ENCODE results near the gene SKA2. TPM values are rescaled to one million over a fixed set of nuclear protein-coding genes. Genes with fewer than 3 reads are reported as not detected.

Gene SKA2
- total RNA-seq, 1 experiment from 2014 or later, result 57.5 TPM

DNA sequence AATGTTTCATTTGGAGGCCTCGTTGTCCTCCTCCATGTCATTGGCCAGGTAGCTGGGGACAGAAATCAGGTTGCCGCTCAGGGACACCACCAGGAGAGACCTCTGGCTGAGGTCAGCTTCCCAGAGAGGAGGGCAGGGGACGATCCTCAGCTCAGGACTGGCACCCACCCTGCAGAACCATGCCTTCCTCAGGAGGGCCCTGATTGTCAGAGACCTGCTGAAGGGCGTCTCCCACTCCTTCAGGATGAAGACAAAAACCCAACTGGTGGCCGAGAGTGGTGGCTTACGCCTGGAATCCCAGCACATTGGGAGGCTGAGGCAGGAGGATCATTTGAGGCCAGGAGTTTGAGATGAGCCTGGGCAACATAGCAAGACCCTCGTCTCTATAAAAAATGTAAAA, 20.1 kb upstream of the SKA2 start:
- Mint-ChIP-seq H3K27ac (ENCODE audit: low read depth, unreplicated experiment) (no peak overlapping the region), H3K36me3 (ENCODE audit: insufficient read depth, unreplicated experiment) (peaks cover 20% of the 10 kb centered on the region), H3K4me1 (ENCODE audit: insufficient read depth, unreplicated experiment) (peaks cover 7% of the 10 kb centered on the region), H3K27me3 (ENCODE audit: insufficient read depth, unreplicated experiment) (no peaks in the 10 kb centered on the region), H3K9me3 (ENCODE audit: unreplicated experiment) (no peaks in the 10 kb centered on the region), H3K4me3 (ENCODE audit: unreplicated experiment) (no peak overlapping the region)
- TF ChIP-seq, protein P1, sequence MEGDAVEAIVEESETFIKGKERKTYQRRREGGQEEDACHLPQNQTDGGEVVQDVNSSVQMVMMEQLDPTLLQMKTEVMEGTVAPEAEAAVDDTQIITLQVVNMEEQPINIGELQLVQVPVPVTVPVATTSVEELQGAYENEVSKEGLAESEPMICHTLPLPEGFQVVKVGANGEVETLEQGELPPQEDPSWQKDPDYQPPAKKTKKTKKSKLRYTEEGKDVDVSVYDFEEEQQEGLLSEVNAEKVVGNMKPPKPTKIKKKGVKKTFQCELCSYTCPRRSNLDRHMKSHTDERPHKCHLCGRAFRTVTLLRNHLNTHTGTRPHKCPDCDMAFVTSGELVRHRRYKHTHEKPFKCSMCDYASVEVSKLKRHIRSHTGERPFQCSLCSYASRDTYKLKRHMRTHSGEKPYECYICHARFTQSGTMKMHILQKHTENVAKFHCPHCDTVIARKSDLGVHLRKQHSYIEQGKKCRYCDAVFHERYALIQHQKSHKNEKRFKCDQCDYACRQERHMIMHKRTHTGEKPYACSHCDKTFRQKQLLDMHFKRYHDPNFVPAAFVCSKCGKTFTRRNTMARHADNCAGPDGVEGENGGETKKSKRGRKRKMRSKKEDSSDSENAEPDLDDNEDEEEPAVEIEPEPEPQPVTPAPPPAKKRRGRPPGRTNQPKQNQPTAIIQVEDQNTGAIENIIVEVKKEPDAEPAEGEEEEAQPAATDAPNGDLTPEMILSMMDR (IDR thresholded peaks at IDR 0.05; ENCODE audit: unreplicated experiment), result no peak
- ChIA-PET CTCF (interaction anchor here (0.9 kb wide), 1 partner anchor 9 kb away, joined by 3 read pairs; no protein-coding TSS in a partner anchor), POLR2A (interaction anchor here (1.6 kb wide), 1 partner anchor 9 kb away, joined by 4 read pairs; no protein-coding TSS in a partner anchor)
- no TSS peak for BruUV-seq (replicated peaks)
- intact Hi-C loops (cut with micrococcal nuclease), result no loop called here
- DNase-seq (ENCODE audit: unreplicated experiment), result no peak

DNA sequence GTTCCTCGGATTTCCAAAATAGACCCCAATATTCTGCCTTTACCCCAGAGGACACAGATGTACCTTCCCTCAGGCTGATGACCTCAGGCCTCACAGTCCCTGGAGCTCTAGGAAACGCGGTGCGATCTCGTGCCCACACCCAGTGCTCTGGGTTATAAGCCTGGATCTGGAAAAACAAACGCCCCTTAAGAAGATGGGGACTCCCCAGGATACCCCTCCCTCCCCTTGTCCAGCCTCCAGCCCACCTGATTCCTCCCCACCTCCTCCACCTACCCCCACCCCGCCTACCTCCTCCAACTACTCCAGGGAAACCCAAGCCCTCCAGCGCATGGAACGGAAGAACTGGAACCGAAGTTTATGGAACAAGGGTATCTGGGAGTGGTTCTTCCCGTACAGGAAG, 19.7 kb upstream of the SKA2 start:
- Mint-ChIP-seq H3K4me3 (ENCODE audit: unreplicated experiment) (no peak overlapping the region), H3K36me3 (ENCODE audit: insufficient read depth, unreplicated experiment) (peaks cover 20% of the 10 kb centered on the region), H3K27me3 (ENCODE audit: insufficient read depth, unreplicated experiment) (no peaks in the 10 kb centered on the region), H3K27ac (ENCODE audit: low read depth, unreplicated experiment) (no peak overlapping the region), H3K4me1 (ENCODE audit: insufficient read depth, unreplicated experiment) (peaks cover 7% of the 10 kb centered on the region), H3K9me3 (ENCODE audit: unreplicated experiment) (no peaks in the 10 kb centered on the region)
- TF ChIP-seq, protein P1 (IDR thresholded peaks at IDR 0.05; ENCODE audit: unreplicated experiment), result no peak
- ChIA-PET CTCF (no interaction called here), POLR2A (interaction anchor here (0.6 to 1.6 kb wide), 3 partner anchors 8 to 187 kb away, joined by 3 to 4 read pairs (median 4); no protein-coding TSS in a partner anchor)
- BruUV-seq (replicated peaks), result no TSS peak
- intact Hi-C loops (cut with micrococcal nuclease), result no loop called here
- no peak for DNase-seq (ENCODE audit: unreplicated experiment)

DNA sequence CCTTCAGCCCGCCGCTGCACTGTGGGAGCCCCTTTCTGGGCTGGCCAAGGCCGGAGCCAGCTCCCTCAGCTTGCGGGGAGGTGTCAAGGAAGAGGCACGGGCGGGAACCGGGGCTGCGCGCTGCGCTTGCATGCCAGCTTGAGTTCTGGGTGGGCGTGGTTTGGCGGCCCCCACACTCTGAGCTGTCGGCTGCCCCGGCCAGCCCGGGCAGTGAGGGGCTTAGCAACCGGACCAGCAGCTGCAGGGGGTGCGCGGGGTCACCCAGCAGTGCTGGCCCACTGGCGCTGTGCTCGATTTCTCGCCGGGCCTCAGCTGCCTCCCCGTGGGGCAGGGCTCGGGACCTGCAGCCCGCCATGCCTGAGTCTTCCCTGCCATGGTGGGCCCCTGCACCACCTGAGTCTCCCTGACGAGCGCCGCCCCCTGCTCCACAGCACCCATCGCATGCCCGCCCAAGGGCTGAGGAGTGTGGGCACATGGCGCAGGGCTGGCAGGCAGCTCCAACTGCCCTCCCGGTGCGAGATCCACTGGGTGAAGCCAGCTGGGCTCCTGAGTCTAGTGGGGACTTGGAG, 17.5 kb upstream of the SKA2 start:
- DNase-seq (ENCODE audit: unreplicated experiment), result no peak
- Mint-ChIP-seq H3K36me3 (ENCODE audit: insufficient read depth, unreplicated experiment) (peaks cover 20% of the 10 kb centered on the region), H3K4me1 (ENCODE audit: insufficient read depth, unreplicated experiment) (peaks cover 10% of the 10 kb centered on the region), H3K27ac (ENCODE audit: low read depth, unreplicated experiment) (no peak overlapping the region), H3K27me3 (ENCODE audit: insufficient read depth, unreplicated experiment) (no peaks in the 10 kb centered on the region), H3K4me3 (ENCODE audit: unreplicated experiment) (no peak overlapping the region), H3K9me3 (ENCODE audit: unreplicated experiment) (no peaks in the 10 kb centered on the region)
- intact Hi-C loops (cut with micrococcal nuclease), result no loop called here
- ChIA-PET POLR2A (no interaction called here), CTCF (interaction anchor here (0.6 kb wide), 1 partner anchor 387 kb away, joined by 3 read pairs; no protein-coding TSS in a partner anchor)
- TF ChIP-seq, protein P1 (IDR thresholded peaks at IDR 0.05; ENCODE audit: unreplicated experiment), result no peak
- no TSS peak for BruUV-seq (replicated peaks)

DNA sequence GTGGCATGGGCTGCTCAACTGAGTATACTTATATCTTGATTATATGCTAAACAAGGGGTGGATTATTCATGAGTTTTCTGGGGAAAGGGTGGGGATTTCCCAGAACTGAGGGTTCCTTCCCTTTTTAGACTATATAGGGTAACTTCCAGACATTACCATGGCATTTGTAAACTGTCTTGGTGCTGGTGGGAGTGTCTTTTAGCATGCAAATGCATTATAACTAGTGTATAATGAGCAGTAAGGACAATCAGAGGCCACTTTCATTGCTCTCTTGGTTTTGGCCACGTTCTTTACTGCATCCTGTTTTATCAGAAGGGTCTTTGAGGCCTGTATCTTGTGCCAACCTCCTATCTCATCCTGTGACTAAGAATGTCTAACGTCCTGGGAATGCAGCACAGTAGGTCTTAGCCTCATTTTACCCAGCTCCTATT, 12.6 kb upstream of the SKA2 start:
- TF ChIP-seq, protein P1 (IDR thresholded peaks at IDR 0.05; ENCODE audit: unreplicated experiment), result no peak
- intact Hi-C loops (cut with micrococcal nuclease), result no loop called here
- Mint-ChIP-seq H3K4me3 (ENCODE audit: unreplicated experiment) (no peak overlapping the region), H3K27me3 (ENCODE audit: insufficient read depth, unreplicated experiment) (no peaks in the 10 kb centered on the region), H3K36me3 (ENCODE audit: insufficient read depth, unreplicated experiment) (peaks cover 7% of the 10 kb centered on the region), H3K9me3 (ENCODE audit: unreplicated experiment) (no peaks in the 10 kb centered on the region), H3K4me1 (ENCODE audit: insufficient read depth, unreplicated experiment) (peaks cover 5% of the 10 kb centered on the region), H3K27ac (ENCODE audit: low read depth, unreplicated experiment) (peak overlapping the region; percentile 49)
- ChIA-PET POLR2A (no interaction called here), CTCF (no interaction called here)
- BruUV-seq (replicated peaks), result no TSS peak
- DNase-seq (ENCODE audit: unreplicated experiment), result no peak

Data from MCF 10A (cell line).